Tongue (tissue), 2 donors: ENCODE results near the gene CD99L2. TPM values are rescaled to one million over a fixed set of nuclear protein-coding genes. Genes with fewer than 3 reads are reported as not detected.
"Not testable (repeated sequence)": the region's sequence is repeated elsewhere in the genome, so short reads cannot be mapped to it uniquely, and the experiment has no call there.

Source experiments
- DNase-seq: peaks from one replicate; pipeline ENCODE4 v3.0.0-alpha.2; 2015
- total RNA-seq: library from RNA; depleted of rRNA; stranded (reverse); fragments of >200 nt; gene quantifications from one replicate; pipeline ENCODE4 v1.2.3, GENCODE V29; 2014

The CD99L2 gene
- total RNA-seq, 1 donor from 2014 or later = 41.7 TPM

DNA sequence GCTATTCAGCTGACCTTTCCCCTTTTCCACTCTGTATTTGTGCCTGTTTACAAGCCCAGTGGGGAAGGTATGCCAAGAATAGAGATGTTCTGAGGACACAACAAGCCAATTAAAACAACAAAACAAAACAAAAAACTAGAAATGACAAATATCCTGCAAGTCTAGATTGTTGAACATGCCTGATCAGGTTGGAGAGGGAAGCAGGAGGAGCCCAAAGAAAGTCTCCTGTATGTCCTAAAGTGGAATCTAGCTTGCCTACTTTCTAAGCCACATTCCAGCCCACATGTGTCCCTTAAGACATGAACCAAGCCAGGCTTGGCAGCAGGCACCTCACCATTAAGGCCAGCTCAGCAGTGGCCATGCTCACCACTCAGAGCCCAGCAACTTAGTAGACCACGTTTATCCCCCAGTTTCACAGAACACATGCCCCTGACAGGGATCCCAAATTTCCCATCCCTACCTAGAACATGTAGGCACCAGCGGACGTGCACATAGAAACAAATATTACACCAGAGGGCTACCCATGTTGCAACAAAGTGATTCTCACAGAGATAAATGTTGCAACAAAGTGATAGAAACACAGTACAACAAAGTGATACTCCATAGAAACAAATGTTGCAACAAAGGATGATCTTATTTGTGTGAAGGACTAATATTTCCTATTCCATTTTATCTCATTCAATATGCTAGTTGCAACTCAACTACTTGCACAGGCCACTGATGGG is 48.3 kb downstream of the CD99L2 start:
- no peak for DNase-seq

DNA sequence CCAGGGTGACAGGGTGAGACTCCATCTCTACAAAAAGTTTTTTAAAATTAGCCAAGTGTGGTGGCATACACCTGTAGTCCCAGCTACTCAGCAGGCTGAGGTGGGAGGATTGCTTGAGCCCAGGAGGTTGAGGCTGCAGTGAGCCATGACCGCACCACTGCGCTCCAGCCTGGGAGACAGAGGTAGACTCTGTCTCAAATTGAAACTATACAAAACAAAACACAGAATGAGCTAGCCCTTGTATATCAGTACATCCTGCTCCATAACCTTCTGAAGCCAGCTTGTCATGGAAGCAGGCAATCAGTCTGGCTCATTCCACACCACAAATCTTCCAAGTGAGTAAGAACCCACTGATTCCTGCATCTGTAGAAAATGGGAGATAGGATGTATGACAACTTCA is 49.0 kb downstream of the CD99L2 start:
- DNase-seq = no peak

DNA sequence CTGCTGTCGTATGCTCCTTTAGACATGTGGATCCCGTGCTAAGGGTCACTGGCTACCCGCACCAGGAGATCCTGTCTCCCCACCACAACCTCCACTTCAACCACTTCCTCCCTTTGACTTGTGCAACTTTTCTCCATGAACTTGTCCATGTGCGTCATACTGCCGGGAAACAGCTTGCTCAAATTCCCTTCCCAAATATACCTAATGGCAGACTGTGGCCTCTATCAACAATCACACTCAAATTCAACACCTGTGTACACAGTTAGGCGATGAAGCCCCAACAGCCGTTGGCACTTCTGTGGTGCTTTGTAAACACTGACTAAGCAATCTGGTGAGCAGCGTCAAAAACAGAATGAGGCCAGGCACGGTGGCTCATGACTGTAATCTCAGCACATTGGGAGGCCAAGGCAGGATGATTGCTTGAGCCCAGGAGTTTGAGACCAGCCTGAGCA is 49.5 kb downstream of the CD99L2 start:
- DNase-seq = no peak

DNA sequence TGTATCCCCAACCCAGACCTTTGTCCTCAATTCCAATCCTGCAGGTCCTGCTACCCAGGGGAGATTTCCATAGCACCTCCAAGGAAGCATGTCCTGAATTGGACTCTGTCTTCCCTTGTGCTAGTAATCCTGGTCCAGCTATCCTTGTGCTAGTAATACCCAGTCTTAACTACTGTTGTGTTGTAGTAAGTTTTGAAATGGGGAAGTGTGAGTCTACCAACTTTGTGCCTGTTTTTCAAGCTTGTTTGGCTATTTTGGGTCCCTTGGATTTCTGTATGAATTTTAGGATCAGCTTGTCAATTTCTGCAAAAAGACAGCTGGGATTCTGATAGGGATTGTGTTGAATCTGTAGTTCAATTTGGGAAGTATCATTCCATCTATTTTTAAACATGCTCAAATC is 51.4 kb downstream of the CD99L2 start:
- no peak for DNase-seq

DNA sequence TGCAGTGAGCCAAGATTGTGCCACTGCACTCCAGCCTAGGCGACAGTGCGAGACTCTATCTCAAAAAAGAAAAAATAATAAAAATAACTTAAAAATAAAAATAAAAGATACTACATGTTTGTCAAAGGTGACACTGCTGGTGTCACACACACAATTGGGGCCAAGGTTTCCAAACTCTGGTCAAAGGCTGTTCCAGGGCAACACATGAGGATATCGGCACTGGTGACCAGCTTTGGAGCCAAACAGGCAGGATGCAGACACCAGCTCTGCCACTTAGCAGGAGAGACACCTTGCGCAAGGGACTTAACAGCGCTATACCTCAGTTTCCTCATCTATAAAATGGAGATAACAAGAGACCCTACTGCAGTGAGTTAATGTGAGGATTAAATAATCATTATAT is 52.3 kb downstream of the CD99L2 start:
- DNase-seq = no peak

DNA sequence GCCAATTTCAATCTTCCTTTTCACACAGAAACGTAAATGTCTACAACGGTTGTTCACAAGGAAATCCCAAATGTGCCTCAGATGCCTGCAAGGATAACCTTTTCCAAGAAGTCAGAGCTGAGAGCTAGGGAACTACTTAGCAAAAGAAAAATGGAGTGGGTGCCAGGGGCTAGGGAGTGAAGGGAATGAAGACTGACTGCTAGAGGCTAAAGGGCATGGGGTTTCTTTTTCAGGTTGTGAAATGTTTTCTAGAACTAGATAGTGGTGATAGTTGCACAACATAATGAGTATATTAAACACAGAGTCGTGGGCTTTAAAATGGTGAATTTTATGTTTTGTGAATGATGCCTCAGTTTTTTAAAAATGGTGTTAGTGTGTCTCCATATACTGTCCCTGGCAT is 53.4 kb downstream of the CD99L2 start:
- no peak for DNase-seq

DNA sequence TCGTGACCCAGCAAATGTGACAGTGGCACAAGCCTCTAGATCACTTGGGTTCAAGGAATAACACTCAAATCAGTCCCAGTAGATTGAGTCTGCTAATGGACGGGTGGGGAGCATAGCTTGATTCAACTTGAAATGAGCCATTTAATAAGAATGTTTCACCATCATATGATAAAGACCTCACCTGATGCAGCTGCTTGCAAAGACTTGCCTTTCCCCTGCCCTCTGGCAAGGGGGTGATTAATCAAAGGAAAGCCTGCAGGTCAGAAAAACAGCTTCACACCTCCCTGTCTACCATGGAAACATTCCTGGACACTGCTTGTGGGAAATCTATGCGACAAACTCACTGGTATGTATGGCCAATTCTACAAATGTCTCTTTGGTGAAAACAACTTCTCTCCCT is 54.5 kb downstream of the CD99L2 start:
- no peak for DNase-seq

DNA sequence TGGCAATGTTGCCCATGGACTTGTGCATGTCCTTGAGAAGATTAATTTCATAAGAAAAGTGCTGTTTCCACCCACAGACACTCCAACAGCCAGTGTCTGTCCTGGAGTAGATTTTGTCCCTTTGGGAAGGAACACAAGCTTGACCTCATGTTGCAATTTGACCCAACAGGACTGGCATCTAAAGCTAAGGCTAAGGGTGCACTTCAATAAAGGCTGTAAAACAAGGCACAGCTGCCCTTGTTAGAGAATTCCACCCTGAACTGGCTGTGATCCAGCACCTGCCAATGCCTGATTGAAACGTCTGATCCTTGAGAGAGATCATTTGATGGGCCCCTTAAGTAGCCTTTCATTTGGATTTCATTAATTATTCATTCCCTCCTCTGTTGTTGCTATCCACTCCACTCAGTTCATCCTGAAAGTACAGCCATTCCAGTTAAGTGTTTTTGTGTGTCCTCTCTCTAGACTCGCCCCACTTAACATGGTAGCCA is 56.2 kb downstream of the CD99L2 start:
- DNase-seq = peak; percentile 6

DNA sequence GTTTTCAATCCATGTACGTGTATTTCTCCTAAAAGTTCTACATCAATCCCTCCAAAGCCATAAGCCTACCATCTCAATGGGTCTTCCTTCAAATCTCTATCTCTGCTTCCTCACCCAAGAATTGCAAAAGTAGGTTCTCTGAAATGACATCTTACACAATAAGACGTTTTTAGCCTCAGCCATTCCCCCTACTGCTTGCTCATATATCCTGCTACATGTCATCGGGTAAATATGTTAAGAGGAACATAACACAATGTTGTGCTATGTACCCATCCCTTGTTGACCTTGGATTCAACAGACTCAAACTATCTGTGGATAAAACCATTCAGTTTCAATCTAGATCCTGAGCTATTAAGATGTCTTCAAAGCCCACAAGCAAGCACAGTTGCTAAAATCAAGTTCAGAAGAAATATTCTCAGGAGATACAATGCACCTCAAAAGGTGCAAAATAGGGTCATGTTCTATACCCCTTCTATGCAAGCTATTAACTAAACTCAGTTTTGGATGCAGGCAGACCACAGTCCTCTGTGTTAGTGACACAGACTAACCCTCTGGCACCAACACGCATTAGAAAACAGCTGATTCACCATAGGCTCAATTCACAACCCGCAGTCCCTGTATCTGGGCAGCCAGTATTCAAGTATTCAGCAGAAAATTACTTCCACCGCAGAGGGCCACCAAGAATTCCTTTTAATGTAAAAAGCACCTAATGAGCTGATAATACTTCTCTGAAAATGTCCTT is 56.8 kb downstream of the CD99L2 start:
- DNase-seq = no peak

DNA sequence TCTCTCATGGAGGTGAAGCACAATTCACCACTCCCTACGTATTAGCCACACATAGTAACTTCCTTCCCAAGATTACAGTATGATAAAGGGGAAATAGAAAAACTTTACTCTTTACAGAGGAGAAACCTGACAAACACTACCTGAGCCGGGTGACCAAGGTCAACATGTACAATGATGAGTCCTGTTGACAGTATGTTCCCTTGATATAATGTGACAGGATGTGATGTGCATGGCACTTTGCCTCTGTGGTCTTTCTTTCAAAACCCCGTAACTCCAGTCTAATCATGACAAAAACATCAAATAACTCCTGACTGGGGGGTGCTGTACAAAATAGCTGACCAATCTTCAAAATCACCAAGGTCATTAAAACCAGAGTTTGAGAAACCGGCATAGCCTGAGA is 60.6 kb downstream of the CD99L2 start:
- DNase-seq = no peak

DNA sequence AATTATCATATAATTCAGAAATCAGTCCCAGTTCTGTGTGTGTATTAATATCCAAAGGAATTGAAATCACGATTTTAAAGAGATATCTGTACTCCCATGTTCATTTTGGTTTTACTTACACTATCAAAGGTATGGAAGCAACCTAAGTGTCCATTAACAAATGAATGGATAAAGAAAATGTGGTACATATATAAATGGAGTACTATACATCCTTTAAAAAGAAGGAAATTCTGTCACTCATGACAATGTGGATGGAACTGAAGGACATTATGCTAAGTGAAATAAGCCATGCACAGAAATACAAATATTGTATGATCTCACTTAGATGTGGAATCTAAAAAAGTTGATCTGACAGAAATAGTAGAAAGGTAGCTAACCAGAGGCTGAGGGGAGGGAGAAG is 63.8 kb downstream of the CD99L2 start:
- DNase-seq = no peak

DNA sequence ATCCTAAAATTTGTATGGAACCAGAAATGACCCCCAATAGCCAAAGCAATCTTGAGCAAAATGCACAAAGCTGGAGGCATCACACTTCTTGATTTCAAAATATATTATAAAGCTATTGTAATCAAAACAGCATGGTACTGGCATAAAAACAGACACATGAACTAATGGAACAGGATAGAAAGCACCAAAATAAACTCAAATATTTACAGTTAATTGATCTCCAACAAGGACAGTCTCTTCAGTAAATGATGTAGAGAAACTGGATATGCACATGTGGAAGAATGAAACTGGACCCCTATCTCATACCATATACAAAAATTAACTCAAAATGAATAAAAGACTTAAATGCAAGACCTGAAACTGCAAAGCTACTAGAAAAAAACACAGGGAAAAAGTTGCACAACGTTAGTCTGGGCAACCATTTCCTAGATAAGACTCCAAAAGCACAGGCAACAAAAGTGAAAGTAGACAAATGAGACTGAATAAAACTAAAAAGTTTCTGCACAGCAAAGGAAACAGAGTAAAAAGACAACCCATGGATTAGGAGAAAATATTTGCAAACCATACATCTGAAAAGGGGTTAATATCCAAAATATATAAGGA is 64.9 kb downstream of the CD99L2 start:
- DNase-seq = no peak

DNA sequence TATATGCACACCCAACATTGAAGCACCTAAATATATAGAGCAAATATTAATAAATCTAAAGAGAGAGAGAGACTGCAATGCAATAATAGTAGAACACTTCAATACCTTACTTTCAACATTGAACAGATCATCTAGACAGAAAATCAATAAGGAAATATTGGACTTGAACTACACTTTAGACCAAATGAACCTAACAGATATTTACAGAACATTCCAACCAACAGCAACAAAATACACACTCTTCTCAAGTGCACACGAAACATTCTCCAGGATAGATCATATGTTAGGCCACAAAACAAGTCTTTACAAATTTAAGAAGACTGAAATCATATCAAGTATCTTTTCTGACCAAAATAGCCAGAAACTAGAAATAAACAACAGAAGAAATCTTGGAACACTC is 66.6 kb downstream of the CD99L2 start:
- no peak for DNase-seq

DNA sequence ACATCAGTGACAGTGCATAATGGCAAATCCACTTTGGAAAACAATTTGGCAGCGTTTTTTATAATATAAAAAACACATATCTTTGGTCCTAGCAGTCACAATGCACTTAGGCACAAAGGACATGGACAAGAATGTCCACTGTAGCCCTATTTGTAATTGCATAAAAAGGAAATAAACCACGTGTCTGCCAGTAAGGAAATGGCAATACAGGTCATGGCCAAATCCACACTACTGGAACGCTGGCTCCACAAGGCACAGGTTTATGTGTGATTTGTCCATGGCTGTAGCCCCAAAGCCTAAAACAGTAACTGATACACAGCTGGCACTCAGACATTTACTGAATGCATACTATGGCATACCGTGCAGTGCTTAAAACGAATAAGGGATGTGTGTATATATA is 69.7 kb downstream of the CD99L2 start:
- no peak for DNase-seq

DNA sequence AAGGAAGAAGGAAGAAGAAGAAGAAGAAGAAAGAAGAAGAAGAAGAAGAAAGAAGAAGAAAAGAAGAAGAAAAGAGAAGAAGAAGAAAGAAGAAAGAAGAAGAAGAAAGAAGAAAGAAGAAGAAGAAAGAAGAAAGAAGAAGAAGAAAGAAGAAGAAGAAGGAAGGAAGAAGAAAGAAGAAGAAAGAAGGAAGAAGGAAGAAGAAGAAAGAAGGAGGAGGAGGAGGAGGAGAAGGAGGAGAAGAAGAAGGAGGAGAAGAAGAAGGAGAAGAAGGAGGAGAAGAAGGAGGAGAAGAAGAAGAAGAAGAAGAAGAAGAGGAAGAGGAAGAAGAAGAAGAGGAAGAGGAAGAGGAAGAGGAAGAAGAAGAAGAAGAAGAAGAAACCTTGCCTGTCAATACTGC is 74.1 kb downstream of the CD99L2 start:
- not testable (repeated sequence) for DNase-seq

DNA sequence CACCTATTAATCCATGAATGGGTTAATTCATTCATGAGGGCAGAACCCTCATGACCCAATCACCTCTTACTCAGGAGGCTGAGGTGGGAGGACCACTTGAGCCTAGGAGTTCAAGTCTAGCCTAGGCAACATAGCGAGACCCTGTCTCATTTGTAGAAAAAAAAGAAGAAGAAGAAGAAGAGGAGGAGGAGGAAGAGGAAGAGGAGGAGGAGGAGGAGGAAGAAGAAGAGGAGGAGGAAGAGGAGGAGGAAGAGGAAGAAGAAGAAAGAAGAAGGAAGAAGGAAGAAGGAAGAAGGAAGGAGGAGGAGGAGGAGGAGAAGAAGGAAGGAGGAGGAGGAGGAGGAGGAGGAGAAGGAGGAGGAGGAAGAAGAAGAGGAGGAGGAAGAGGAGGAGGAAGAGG is 74.6 kb downstream of the CD99L2 start:
- not testable (repeated sequence) for DNase-seq

DNA sequence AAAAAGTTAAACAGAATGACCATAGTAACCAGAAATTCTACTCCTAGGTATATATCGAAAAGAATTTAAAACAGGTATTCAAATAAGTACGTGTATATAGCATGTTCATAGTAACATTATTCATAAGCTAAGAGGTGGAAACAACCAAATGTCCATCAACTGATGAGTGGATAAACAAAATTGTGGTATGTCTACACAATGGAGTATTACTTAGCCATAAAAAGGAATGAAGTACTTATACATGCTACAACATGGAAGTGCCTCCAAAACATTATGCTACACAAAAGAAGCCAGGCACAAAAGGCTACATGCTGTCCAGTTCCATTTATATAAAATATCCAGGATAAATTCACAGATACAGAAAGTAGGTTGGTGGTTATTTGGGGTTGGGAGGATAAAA is 76.5 kb downstream of the CD99L2 start:
- no peak for DNase-seq

DNA sequence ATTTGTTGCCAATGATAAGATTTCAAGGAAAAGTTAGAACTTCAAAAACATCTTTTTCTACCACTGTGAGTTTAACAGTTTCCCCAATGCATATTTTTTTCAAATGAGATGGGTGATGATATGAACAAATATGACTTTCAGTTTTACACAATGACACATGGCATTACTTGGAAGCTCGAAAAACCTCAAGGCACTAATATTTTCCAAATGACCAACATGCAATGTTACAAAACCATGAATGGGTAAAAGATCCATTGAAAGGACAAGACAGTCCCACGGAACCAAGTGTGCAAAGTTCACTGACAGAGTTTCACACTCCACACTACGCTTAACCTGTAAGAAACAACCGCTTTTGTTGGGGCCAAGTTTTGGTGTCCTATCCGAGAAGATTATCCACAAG is 84.5 kb downstream of the CD99L2 start:
- DNase-seq = no peak

DNA sequence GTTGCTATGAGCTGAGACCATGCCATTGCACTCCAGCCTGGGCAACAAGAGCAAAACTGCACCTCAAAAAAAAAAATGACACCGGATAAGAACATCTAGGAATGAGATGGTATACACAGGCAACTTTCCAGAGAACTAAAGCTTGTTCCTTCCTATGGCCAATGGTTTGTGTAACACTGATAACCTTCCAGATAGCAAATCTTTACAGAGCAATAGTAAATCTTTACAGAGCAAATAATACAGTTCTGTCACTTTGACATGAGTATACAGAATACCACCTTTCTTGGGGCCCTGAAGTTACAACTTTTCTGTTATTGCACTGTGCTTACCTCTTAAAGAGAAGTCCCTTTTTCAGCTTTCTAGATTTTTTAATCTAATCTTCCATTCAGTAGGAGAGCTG is 91.6 kb downstream of the CD99L2 start:
- no peak for DNase-seq

DNA sequence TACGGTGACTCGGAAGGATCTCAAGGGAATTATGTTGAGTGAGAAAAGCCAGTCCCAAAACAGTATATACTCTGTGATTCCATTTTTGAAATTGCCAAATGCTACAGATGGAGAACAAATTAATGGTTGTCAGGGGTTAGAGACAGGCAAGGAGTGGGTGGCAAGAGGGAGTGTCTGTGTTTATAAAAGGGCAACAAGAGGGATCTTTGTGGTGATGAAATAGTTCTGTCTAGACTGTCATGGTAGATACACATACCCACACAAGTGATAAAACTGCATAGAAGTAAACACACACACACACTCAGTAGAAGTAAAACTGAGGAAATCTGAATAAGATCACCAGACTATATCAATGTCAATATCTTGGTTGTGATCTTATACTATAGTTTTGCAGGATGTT is 92.7 kb downstream of the CD99L2 start:
- DNase-seq = no peak

DNA sequence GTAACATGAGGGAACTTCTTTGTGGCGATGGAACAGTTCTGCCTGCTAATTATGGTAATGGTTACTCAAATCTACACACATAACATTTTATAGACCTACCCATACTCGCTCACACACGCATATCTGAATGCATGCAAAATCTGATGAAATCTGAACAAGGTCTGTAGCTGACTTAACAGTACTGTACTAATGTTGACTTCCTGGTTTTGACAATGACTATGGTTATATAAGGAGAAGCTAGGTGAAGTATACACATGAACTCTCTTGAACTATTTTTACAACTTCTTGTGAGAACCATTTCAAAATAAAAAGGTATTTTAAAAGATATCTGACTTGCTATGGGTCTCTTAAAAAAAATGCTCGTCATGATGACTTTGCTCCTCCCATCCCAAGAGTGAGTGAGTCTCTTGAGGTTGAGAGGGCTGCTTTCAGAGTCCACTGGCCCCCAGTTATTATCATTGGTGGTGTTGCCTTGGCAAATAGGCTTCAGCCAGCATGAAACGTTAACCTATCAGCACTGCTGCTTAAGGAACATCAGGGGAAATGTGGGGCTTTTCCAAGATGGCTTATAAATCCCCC is 105.4 kb downstream of the CD99L2 start:
- DNase-seq = no peak

DNA sequence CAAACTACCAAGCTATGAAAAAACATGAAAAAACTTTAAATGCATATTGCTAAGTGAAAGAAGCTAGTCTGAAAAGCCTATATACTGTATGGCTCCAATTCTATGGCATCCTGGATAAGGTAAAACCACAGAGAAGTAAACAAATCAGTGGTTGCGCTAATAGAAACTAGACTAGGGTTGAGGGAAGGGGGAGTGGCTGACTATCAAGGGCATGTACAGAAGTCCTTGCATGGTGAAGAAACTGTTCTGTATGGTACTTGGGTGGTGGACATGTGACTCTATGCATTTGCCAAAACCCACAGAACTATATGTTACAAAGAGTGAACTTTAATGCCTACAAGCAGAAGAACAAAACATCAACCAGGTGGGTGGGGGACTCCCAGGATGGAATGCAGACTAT is 108.4 kb downstream of the CD99L2 start:
- DNase-seq = no peak

DNA sequence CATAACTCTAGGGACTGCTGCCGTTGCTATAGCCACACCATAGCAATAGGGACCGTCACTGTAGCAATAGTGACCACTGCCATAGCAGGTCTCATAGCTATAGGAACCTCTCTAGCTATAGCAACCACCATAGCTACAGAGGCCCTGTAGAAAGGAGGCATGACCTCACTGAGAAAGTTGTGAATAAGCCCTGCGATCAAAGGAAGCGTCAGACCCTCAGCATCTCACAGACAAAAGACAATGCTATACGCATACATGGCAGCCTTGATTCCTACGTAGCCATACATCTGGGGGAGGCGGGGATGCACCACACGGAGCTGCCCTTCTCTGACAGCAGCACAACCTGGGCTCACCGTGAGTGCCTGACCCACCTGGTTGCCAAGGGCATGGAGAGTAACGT is 116.8 kb downstream of the CD99L2 start:
- no peak for DNase-seq
